LNCaP clone FGC (cell line): ENCODE results near the gene DBR1.
A peak's percentile ranks its signal among the peaks of the same experiment; 100 is the strongest.

Source experiments
- DNase-seq: peaks from one replicate; pipeline ENCODE4 v3.0.0-alpha.2; 2011; ENCODE audit warnings: low read depth
- H3K4me3 ChIP-seq: 2 replicates; pipeline ENCODE4 v1.5.1; 2011; ENCODE audit warnings: mild to moderate bottlenecking, low read depth, low read length, control low read depth
- TF ChIP-seq, protein P1 (sequence below): IDR thresholded peaks from 2 replicates; pipeline ENCODE4 v1.5.1; 2012; ENCODE audit warnings: mild to moderate bottlenecking; ENCODE audit not compliant: control insufficient read depth, insufficient read depth; ENCODE audit errors: extremely low read depth

Gene DBR1

DNA sequence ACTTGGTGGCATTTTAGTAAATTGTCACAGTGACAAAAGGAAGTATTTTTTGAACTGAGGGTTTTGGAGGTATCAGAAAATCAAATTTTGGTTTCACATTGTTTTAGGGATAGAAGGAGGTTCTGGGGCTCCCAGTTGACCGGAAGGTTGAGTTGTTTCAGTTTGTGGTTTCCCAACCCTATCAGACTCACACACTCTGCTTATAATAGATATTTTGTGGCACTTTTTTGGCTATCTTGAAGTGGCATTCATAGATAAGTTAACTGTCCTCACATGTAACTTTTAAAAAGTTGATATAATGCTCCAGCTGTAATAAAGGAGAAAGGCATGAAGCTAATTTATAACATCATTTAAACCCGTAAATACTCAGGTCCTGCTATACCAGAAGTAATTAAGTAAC is 25.1 kb upstream of the DBR1 start:
- TF ChIP-seq, protein P1, sequence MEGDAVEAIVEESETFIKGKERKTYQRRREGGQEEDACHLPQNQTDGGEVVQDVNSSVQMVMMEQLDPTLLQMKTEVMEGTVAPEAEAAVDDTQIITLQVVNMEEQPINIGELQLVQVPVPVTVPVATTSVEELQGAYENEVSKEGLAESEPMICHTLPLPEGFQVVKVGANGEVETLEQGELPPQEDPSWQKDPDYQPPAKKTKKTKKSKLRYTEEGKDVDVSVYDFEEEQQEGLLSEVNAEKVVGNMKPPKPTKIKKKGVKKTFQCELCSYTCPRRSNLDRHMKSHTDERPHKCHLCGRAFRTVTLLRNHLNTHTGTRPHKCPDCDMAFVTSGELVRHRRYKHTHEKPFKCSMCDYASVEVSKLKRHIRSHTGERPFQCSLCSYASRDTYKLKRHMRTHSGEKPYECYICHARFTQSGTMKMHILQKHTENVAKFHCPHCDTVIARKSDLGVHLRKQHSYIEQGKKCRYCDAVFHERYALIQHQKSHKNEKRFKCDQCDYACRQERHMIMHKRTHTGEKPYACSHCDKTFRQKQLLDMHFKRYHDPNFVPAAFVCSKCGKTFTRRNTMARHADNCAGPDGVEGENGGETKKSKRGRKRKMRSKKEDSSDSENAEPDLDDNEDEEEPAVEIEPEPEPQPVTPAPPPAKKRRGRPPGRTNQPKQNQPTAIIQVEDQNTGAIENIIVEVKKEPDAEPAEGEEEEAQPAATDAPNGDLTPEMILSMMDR, result no peak
- no peak overlapping the region for H3K4me3 ChIP-seq
- DNase-seq, result no peak

DNA sequence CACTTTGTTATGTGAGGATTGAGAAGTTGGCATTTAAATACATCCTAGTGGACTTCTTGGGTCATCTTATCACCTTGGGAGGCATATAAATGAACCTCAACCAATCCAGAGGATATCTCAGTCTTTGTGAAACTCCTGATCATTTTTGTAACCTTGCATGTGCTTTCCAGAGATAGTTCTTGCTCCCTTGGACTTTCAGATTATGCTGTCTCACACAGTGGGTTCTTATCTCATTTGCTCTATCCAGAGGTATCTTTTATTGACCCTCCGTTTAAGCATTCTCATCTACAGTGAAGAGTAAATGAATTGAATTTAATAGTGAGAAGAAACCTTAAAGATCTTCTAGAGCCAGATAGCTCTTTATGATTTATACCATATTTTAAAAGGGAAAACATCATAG is 22.8 kb upstream of the DBR1 start:
- TF ChIP-seq, protein P1, result no peak
- H3K4me3 ChIP-seq, result no peak overlapping the region
- DNase-seq, result no peak

DNA sequence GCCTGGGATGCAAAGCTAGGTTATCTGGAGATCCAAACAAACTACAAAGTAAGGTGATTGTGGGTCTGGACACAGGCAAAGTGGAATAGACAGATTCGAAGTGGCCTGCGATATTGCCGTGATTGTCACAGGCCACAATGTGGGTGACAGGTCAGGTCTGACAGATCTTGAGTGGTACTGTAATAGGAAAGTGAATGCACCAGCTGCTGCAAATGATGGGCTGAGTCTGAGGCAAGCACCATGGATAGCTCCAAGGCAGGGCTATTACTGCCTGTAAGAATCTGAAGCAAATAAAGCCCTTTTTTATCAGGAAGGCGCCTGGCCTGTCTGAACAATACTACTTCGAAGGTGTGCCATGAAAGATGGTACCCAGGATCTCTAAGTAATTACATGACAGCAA is 22.3 kb upstream of the DBR1 start:
- H3K4me3 ChIP-seq, result no peak overlapping the region
- TF ChIP-seq, protein P1, result no peak
- no peak for DNase-seq

DNA sequence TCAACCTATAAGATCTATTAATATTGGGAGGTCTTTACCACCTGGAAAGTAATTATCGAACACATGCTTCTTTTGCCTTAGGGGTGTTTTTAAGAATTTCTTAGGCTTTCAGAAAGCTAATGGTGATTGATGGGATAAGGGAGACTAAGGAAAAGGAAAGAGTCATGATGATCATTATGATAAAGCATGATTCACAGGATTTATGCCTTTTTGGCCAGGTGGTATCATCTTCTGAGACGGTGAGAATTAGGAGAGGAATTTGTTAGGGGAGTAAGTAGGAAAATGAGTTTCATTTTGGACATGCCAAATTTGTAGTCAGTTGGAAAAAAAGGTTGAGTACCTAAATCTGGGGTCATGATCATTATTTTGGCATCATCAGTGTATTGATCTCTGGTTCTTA is 21.3 kb upstream of the DBR1 start:
- TF ChIP-seq, protein P1, result no peak
- DNase-seq, result no peak
- H3K4me3 ChIP-seq, result no peak overlapping the region

DNA sequence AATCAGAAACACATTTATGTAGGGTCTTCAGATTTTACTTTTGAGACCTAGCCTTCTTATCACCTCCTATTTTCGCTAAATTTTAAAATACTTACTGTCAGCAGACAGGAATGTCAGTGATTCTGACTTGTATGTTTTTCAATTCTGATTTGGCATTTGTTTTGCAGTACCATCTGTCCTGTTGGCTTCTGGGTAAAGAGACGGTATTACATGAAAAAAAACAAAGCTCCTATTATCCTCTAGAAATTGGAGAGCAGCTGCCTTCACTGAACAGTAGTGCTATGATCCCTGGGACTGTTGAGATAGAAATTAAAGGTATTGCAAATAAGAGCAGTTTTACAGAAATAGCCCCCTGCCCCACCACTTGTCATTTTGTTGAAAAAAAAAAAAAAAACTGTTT is 20.8 kb upstream of the DBR1 start:
- TF ChIP-seq, protein P1, result no peak
- no peak for DNase-seq
- H3K4me3 ChIP-seq, result no peak overlapping the region

DNA sequence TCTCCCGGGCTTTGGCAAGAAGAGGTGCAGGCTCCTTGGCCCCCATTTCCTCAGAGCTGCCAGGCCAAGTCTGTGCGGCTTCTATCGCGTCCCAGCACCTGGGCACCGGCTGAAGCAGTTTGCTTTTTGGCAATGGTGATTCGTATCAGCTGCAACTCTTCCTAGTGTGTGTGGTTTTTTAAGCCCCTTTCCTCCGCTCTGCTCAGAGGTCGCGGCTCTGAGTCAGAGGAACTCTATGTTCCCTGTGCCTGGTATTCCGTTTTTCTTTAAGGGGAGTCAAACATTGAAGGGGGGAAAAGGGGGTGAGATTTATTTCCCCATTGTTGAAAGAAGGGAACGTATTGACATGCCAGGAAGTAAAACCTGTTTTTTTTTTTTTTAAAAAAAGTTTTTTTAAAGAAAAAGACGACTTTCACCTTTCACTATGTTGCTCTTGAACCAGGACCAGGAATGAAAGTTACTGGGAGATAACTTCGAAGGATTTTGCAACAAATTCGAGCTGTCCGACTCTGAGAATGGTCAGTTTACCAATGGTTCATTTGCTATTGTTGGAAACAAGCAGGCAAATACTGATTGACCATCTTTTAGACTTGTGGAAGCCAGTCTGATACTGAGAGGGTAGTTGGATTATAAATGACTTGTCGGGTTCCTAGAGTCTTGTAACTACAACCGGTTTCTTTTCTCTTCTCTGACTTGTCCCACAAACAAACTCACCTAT is 13.5 kb upstream of the DBR1 start:
- no peak for DNase-seq
- TF ChIP-seq, protein P1, result no peak

DNA sequence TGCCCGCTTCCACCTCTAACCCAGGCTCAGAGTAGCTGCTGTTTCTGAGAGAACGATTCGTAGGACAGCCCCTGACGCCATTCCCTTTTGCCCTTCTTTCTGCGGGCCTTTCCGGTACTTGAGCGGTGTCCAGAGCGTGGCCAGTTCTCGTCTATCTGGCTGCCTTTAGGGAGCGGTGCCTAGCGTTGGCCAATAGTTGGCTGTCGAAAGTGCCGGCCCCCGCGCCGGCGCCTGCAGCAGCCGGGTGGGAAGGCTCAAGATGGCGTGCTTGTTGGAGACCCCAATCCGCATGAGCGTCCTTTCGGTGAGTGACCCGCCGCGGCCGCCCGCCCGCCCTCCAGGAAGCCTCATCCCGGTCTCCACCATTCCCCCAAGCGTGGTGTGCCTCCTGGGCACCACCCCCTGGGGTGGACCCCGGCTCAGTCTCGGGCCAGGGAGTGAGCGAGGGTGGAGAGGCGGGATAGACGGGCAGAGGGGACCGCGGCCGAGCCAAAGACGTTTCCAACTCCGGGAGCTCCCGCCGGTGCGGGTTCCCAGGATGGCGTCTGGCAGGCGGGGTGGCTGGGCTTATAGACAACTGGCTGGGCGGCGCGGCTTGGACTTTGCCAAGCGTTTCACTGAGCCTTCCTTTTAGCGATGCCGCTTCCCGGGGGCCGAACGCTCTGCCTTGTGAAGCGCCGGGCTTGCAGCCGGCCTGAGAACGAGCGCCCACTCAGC is 12.7 kb upstream of the DBR1 start, which contains the start of gene ARMC8:
Gene ARMC8 (plus strand): TSS at position 6 of the 717 bp plus-strand sequence. CDS start 254 bp downstream, at position 260.
- peak within 1 kb of the TSS; percentile 94 for H3K4me3 ChIP-seq
- TF ChIP-seq, protein P1, result no peak
- DNase-seq, result no peak

More for the DNA sequence above, 13.5 kb upstream of the DBR1 start:
- H3K4me3 ChIP-seq, result peak overlapping the region; percentile 94
